T-cell (primary cell): Measurements from ENCODE around the gene MAGI3. TPM values are rescaled to one million over a fixed set of nuclear protein-coding genes. Genes with fewer than 3 reads are reported as not detected.
"Not testable (repeated sequence)": the region's sequence is repeated elsewhere in the genome, so short reads cannot be mapped to it uniquely, and the experiment has no call there.

ENCODE experiments used
- ATAC-seq, 4 experiments: fragments of 200-7000 bp in 3 of 4; fragments of 150-1000 bp in 1 of 4; cut with Tn5 transposase; replicated peaks in 1 of 4; 1 replicate in 3 of 4; 2 replicates in 1 of 4; pipeline ENCODE4 v1.10.0; 2021; ENCODE audit warnings: moderate library complexity in 3 of 4, mild to moderate bottlenecking in 2 of 4, moderate number of reproducible peaks in 1 of 4
- CTCF ChIA-PET, 2 donors: fragments of 300-600 bp; sonication (Branson Sonifier 250); formaldehyde crosslinking; loops; one replicate each; lab custom pipeline; 2022; ENCODE audit warnings: antibody characterized with exemption in 2 of 2; lab: Charles Lee
- POLR2A ChIA-PET, 2 donors: fragments of 300-600 bp; sonication (Branson Sonifier 250); formaldehyde crosslinking; loops; one replicate each; lab custom pipeline; 2022; ENCODE audit warnings: antibody characterized with exemption in 2 of 2; lab: Charles Lee
- DNase-seq, 35 experiments: peaks; one replicate each; pipeline versions ENCODE4 v3.0.0 to v3.0.0-alpha.2; 2013 to 2023
- H3K27ac ChIP-seq: one replicate; pipeline ENCODE4 v1.5.1; 2013; ENCODE audit warnings: low read length
- H3K27me3 ChIP-seq, 2 experiments: replicated peaks in 1 of 2; 1 replicate in 1 of 2; 2 replicates in 1 of 2; pipeline versions ENCODE4 v1.6.1 to v1.7.0; 2013; ENCODE audit warnings: low read length in 1 of 2, mixed read lengths in 1 of 2; ENCODE audit not compliant: control insufficient read depth in 2 of 2, insufficient read depth in 2 of 2; ENCODE audit errors: extremely low read depth in 1 of 2
- H3K36me3 ChIP-seq, 2 donors: 1 replicate in 1 of 2; 2 replicates in 1 of 2; pipeline versions ENCODE4 v1.6.1 to v1.7.0; 2013; ENCODE audit warnings: low read length in 1 of 2; ENCODE audit not compliant: control insufficient read depth in 2 of 2, insufficient read depth in 1 of 2; ENCODE audit errors: extremely low read depth in 1 of 2
- H3K4me1 ChIP-seq, 2 experiments: 1 replicate in 1 of 2; 2 replicates in 1 of 2; pipeline versions ENCODE4 v1.6.1 to v1.7.0; 2013; ENCODE audit warnings: low read length in 2 of 2, mixed read lengths in 1 of 2; ENCODE audit not compliant: insufficient read depth in 2 of 2, control insufficient read depth in 1 of 2; ENCODE audit errors: extremely low read depth in 1 of 2
- H3K4me3 ChIP-seq, 2 donors: 1 replicate in 1 of 2; 2 replicates in 1 of 2; pipeline versions ENCODE4 v1.5.1 to v1.7.0; 2013; ENCODE audit warnings: mild to moderate bottlenecking in 2 of 2, low read length in 1 of 2, moderate library complexity in 1 of 2; ENCODE audit not compliant: control insufficient read depth in 1 of 2; ENCODE audit errors: extremely low read depth in 1 of 2
- H3K9me3 ChIP-seq: 2 replicates; pipeline ENCODE4 v1.7.0; 2013
- H3K27ac Mint-ChIP-seq, 2 donors: one replicate each; pipeline ENCODE4 v1.8.0; 2020 to 2021; ENCODE audit warnings: mild to moderate bottlenecking in 2 of 2, mixed read lengths in 2 of 2
- H3K27me3 Mint-ChIP-seq, 2 donors: one replicate each; pipeline ENCODE4 v1.8.0; 2021 to 2022; ENCODE audit warnings: mixed read lengths in 2 of 2
- H3K36me3 Mint-ChIP-seq: one replicate; pipeline ENCODE4 v1.8.0; 2021; ENCODE audit warnings: mixed read lengths
- H3K4me1 Mint-ChIP-seq, 3 donors: one replicate each; pipeline ENCODE4 v1.8.0; 2020 to 2022; ENCODE audit warnings: mixed read lengths in 3 of 3, mild to moderate bottlenecking in 1 of 3
- H3K4me3 Mint-ChIP-seq, 3 donors: one replicate each; pipeline ENCODE4 v1.8.0; 2020 to 2022; ENCODE audit warnings: mild to moderate bottlenecking in 3 of 3, mixed read lengths in 3 of 3, moderate library complexity in 3 of 3
- H3K9me3 Mint-ChIP-seq, 3 donors: one replicate each; pipeline ENCODE4 v1.8.0; 2020 to 2022; ENCODE audit warnings: mixed read lengths in 3 of 3
- WGBS: methylation state at CpG from one replicate; pipeline ENCODE4 v1.1.5; 2013; ENCODE audit warnings: missing lambda C conversion rate; ENCODE audit not compliant: insufficient coverage; 5-methylcytosine and 5-hydroxymethylcytosine counted together
- total RNA-seq, 35 experiments: library from RNA in 6 of 35; stranded (reverse) in 6 of 35; fragments of 120-200 nt in 1 of 35; gene quantifications; one replicate each; pipeline versions ENCODE4 v1.2.1 to v1.2.4 and lab custom pipeline; 2013 to 2026

MAGI3 gene
- total RNA-seq, 5 donors from 2014 or later (not counting 1 experiment from before 2014, with no cell fraction given), result 4.5 to 8.1 (median 5.6) TPM

DNA sequence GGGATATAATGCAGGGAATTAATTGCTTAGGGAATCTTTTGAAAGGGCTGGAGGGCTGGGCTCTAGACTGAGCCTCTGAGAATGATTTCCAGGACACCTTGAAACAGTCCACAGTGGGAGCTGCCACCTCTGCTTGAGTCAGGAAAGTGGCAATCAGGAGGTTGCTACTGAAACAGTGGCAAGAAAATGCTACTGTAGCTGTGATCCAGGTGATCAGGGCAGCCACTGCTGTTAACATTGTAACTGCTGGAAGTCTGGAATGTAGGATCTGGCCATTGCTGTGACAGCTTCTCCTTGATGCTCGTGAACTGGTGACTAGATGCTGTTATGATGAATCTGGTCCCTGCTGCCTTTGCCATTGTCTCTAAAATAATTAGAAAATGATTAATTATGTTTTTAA lies 12.8 kb downstream of the MAGI3 start:
- Mint-ChIP-seq H3K27ac (no peak overlapping the region), H3K27me3 (peaks cover 8 to 11% of the 10 kb centered on the region in 2 donors), H3K4me3 (no peak overlapping the region), H3K4me1 (peaks cover 2 to 9% (median 4%) of the 10 kb centered on the region in 3 donors), H3K9me3 (no peaks in the 10 kb centered on the region), H3K36me3 (no peaks in the 10 kb centered on the region)
- ChIA-PET CTCF (interaction anchor here in 1 of 2 donors (1.3 kb wide), 1 partner anchor 8 kb away, joined by 3 read pairs; no protein-coding TSS in a partner anchor), POLR2A (no interaction called here)
- Histone ChIP-seq H3K4me3 (no peak overlapping the region), H3K9me3 (no peaks in the 10 kb centered on the region), H3K27ac (no peak overlapping the region), H3K27me3 (no peaks in the 10 kb centered on the region), H3K4me1 (no peaks in the 10 kb centered on the region), H3K36me3 (no peaks in the 10 kb centered on the region)
- no CpG with 5 or more reads among the region's 1 CpG for WGBS
- DNase-seq (no peak), ATAC-seq (no peak)

DNA sequence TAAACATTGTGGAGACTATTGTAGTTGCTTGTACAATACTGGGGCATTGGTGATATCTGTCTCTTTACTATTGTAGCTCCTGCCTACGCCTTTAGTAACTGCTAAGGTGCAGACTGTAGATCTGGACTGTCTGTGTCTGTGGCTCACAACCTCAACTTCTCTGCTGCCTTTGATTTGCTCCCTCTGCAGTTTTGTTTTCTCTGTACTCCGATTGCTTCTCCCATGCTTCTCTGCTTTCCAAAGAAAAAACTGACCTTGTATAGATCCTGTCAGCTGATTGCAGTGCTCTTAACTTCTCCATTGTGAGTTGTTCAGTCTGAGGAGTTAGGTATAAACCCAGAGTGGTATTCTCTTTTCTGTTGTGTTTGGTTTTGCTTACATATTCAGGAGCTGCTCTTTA lies 15.3 kb downstream of the MAGI3 start:
- no peak overlapping the region for H3K4me3 ChIP-seq
- Mint-ChIP-seq H3K27ac (no peak overlapping the region), H3K27me3 (no peaks in the 10 kb centered on the region), H3K9me3 (no peaks in the 10 kb centered on the region), H3K36me3 (no peaks in the 10 kb centered on the region), H3K4me3 (no peak overlapping the region), H3K4me1 (peaks cover 2 to 12% (median 4%) of the 10 kb centered on the region in 3 donors)
- DNase-seq, result no peak
- ChIA-PET POLR2A (no interaction called here), CTCF (interaction anchor here in 1 of 2 donors (0.6 kb wide), 1 partner anchor 301 kb away, joined by 3 read pairs; no protein-coding TSS in a partner anchor)
- H3K36me3 ChIP-seq, result no peaks in the 10 kb centered on the region
- 100% methylated on average over 1 of the region's 2 CpGs for WGBS
- H3K4me1 ChIP-seq, result no peaks in the 10 kb centered on the region
- no peak for ATAC-seq
- no peak overlapping the region for H3K27ac ChIP-seq
- H3K27me3 ChIP-seq, result no peaks in the 10 kb centered on the region
- no peaks in the 10 kb centered on the region for H3K9me3 ChIP-seq

DNA sequence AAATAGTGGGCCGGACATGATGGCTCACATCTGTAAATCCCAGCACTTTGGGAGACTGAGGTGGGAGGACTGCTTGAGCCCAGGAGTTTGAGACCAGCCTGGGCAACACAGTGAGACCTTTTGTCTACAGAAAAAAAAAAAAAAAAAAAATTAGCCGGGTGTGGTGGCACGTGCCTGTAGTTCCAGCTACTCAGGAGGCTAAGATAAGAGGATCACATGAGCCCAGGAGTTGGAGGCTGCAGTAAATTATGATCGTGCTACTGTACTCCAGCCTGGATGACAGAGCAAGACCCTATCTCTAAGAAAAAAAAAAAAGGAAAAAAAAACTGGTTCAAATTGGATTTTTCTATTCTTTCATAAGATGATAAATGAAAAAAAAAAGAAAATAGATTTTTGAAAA lies 15.8 kb downstream of the MAGI3 start:
- no CpG with 5 or more reads among the region's 4 CpGs for WGBS
- H3K9me3 Mint-ChIP-seq, H3K36me3 Mint-ChIP-seq, H3K27ac Mint-ChIP-seq, H3K4me1 ChIP-seq, H3K36me3 ChIP-seq, POLR2A ChIA-PET, H3K27ac ChIP-seq, CTCF ChIA-PET, H3K27me3 Mint-ChIP-seq, DNase-seq, H3K4me3 ChIP-seq, H3K9me3 ChIP-seq, H3K4me3 Mint-ChIP-seq, H3K27me3 ChIP-seq, ATAC-seq: not testable (repeated sequence)
- peaks cover 2 to 12% (median 4%) of the 10 kb centered on the region in 3 donors for H3K4me1 Mint-ChIP-seq

GRCh38 chr1:113409363-113409762 lies 19.0 kb downstream of the MAGI3 start:
- H3K9me3 ChIP-seq, result no peaks in the 10 kb centered on the region
- DNase-seq, result no peak
- Mint-ChIP-seq H3K9me3 (peaks cover 0 to 9% (median 0%) of the 10 kb centered on the region in 3 donors), H3K27me3 (no peaks in the 10 kb centered on the region), H3K4me1 (peaks cover 0 to 13% (median 2%) of the 10 kb centered on the region in 3 donors), H3K36me3 (peaks cover 4% of the 10 kb centered on the region), H3K27ac (no peak overlapping the region), H3K4me3 (no peak overlapping the region)
- no peak overlapping the region for H3K4me3 ChIP-seq
- ATAC-seq, result no peak
- H3K4me1 ChIP-seq, result no peaks in the 10 kb centered on the region
- no peaks in the 10 kb centered on the region for H3K36me3 ChIP-seq
- no peaks in the 10 kb centered on the region for H3K27me3 ChIP-seq
- CTCF ChIA-PET, result no interaction called here
- H3K27ac ChIP-seq, result no peak overlapping the region
- POLR2A ChIA-PET, result no interaction called here

DNA sequence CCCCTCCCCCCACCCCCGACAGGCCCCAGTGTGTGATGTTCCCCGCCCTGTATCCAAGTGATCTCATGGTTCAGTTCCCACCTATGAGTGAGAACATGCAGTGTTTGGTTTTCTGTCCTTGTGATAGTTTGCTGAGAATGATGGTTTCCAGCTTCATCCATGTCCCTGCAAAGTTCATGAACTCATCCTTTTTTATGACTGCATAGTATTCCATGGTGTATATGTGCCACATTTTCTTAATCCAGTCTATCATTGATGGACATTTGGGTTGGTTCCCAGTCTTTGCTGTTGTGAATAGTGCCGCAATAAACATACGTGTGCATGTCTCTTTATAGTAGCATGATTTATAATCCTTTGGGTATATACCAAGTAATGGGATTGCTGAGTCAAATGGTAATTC lies 21.7 kb downstream of the MAGI3 start:
- POLR2A ChIA-PET, CTCF ChIA-PET: not testable (repeated sequence)

GRCh38 chr1:113415310-113416070 lies 25.2 kb downstream of the MAGI3 start:
- no peaks in the 10 kb centered on the region for H3K27me3 Mint-ChIP-seq
- peak in 3 of 4 experiments; percentile 29 to 55 (median 45) for ATAC-seq
- Histone ChIP-seq H3K4me1 (no peaks in the 10 kb centered on the region), H3K27me3 (no peaks in the 10 kb centered on the region), H3K9me3 (no peaks in the 10 kb centered on the region), H3K4me3 (no peak overlapping the region), H3K27ac (no peak overlapping the region), H3K36me3 (no peaks in the 10 kb centered on the region)
- no peak overlapping the region for H3K27ac Mint-ChIP-seq
- POLR2A ChIA-PET, result interaction anchor here in 1 of 2 donors (0.8 kb wide), 1 partner anchor 1055 kb away, joined by 4 read pairs; no protein-coding TSS in a partner anchor
- H3K4me3 Mint-ChIP-seq, result no peak overlapping the region
- DNase-seq, result no peak
- peaks cover 4% of the 10 kb centered on the region for H3K36me3 Mint-ChIP-seq
- H3K9me3 Mint-ChIP-seq, result peaks cover 0 to 13% (median 2%) of the 10 kb centered on the region in 3 donors
- 84% methylated on average over 2 of the region's 6 CpGs for WGBS
- H3K4me1 Mint-ChIP-seq, result peaks cover 0 to 10% (median 3%) of the 10 kb centered on the region in 3 donors
- CTCF ChIA-PET, result no interaction called here

More for the DNA sequence above, 21.7 kb downstream of the MAGI3 start:
- H3K4me1 ChIP-seq, H3K27ac Mint-ChIP-seq, ATAC-seq, H3K4me3 Mint-ChIP-seq, H3K4me3 ChIP-seq, H3K9me3 Mint-ChIP-seq, H3K27me3 Mint-ChIP-seq, H3K27me3 ChIP-seq, H3K27ac ChIP-seq, H3K36me3 ChIP-seq, H3K36me3 Mint-ChIP-seq, DNase-seq, H3K9me3 ChIP-seq: not testable (repeated sequence)
- peaks cover 1 to 11% (median 5%) of the 10 kb centered on the region in 3 donors for H3K4me1 Mint-ChIP-seq
- no CpG with 5 or more reads among the region's 4 CpGs for WGBS
